Epithelial cell of proximal tubule (primary cell): ENCODE results near the gene C1orf21. TPM values are rescaled to one million over a fixed set of nuclear protein-coding genes. Genes with fewer than 3 reads are reported as not detected.

Source experiments
- DNase-seq: peaks from one replicate; pipeline ENCODE4 v3.0.0-alpha.2; 2011; ENCODE audit warnings: low read depth
- H3K4me3 ChIP-seq: 2 replicates; pipeline ENCODE4 v1.5.1; 2011; ENCODE audit warnings: low read depth, mild to moderate bottlenecking, low read length
- CTCF ChIP-seq: conservative IDR thresholded peaks from 2 replicates; pipeline ENCODE4 v1.5.1; 2012; ENCODE audit warnings: low read depth, mild to moderate bottlenecking, low read length
- total RNA-seq: library from RNA; depleted of rRNA; stranded (reverse); fragments of >200 nt; gene quantifications from 2 replicates; pipeline ENCODE4 v1.2.3, GENCODE V29; 2015

The C1orf21 gene
- total RNA-seq, 1 donor from 2014 or later, result 2.3 TPM

GRCh38 chr1:184486761-184487445 lies 100.1 kb downstream of the C1orf21 start:
- no peak for TF ChIP-seq CTCF

GRCh38 chr1:184487531-184488193 lies 100.8 kb downstream of the C1orf21 start:
- no peak overlapping the region for H3K4me3 ChIP-seq
- TF ChIP-seq CTCF, result no peak
- DNase-seq, result no peak

More at GRCh38 chr1:184486761-184487445, 100.1 kb downstream of the C1orf21 start:
- DNase-seq, result no peak
- no peak overlapping the region for H3K4me3 ChIP-seq

GRCh38 chr1:184489908-184490307 lies 103.1 kb downstream of the C1orf21 start:
- no peak for TF ChIP-seq CTCF
- no peak overlapping the region for H3K4me3 ChIP-seq
- no peak for DNase-seq

- DNase-seq, result no peak
- no peak overlapping the region for H3K4me3 ChIP-seq
- TF ChIP-seq CTCF, result no peak
Observed at GRCh38 chr1:184492536-184492935, 105.7 kb downstream of the C1orf21 start.

GRCh38 chr1:184493987-184494388 lies 107.2 kb downstream of the C1orf21 start:
- no peak for DNase-seq
- no peak for TF ChIP-seq CTCF
- H3K4me3 ChIP-seq, result no peak overlapping the region

GRCh38 chr1:184494929-184495328 lies 108.1 kb downstream of the C1orf21 start:
- TF ChIP-seq CTCF, result no peak

More at GRCh38 chr1:184494929-184495328, 108.1 kb downstream of the C1orf21 start:
- no peak for DNase-seq
- no peak overlapping the region for H3K4me3 ChIP-seq
